ENCODE measurements around the gene MYO9B. TPM values are rescaled to one million over a fixed set of nuclear protein-coding genes. Genes with fewer than 3 reads are reported as not detected.

Gene MYO9B
- total and polyA plus RNA-seq, 11 donors, result 24.2 to 89.4 (median 31.3) TPM

GRCh38 chr19:17256130-17256529 is 180.6 kb downstream of the MYO9B start:
- Histone ChIP-seq H3K9me3 (peaks cover 0 to 12% (median 2%) of the 10 kb centered on the region in 12 donors), H3K4me3 (no peak overlapping the region), H3K4me1 (peaks cover 0 to 7% (median 0%) of the 10 kb centered on the region in 12 donors), H3K36me3 (peaks cover 0 to 64% (median 20%) of the 10 kb centered on the region in 9 donors), H3K27ac (no peak overlapping the region), H3K27me3 (no peaks in the 10 kb centered on the region)
- WGBS, 4 donors, result 83 to 91% (median 88%) methylated on average over 3 of the region's 3 CpGs
- TF ChIP-seq POLR2A (IDR thresholded peaks at IDR 0.05), result no peak
- no peak for TF ChIP-seq CTCF (IDR thresholded peaks at IDR 0.05)
- intact Hi-C loops (cut with DNase I), result no loop called here
- DNase-seq (no peak), ATAC-seq (no peak)

GRCh38 chr19:17259118-17259780 is 183.7 kb downstream of the MYO9B start:
- ATAC-seq (no peak), DNase-seq (no peak)
- Histone ChIP-seq H3K4me1 (peaks cover 0 to 7% (median 0%) of the 10 kb centered on the region in 12 donors), H3K27me3 (no peaks in the 10 kb centered on the region), H3K36me3 (peaks cover 0 to 46% (median 13%) of the 10 kb centered on the region in 9 donors), H3K4me3 (no peak overlapping the region), H3K9me3 (peaks cover 0 to 12% (median 2%) of the 10 kb centered on the region in 12 donors), H3K27ac (no peak overlapping the region)
- intact Hi-C loops (cut with DNase I), result no loop called here
- WGBS, 4 donors, result 92 to 99% (median 95%) methylated on average over 9 of the region's 9 CpGs
- TF ChIP-seq POLR2A (IDR thresholded peaks at IDR 0.05), result no peak
- no peak for TF ChIP-seq CTCF (IDR thresholded peaks at IDR 0.05)

GRCh38 chr19:17259934-17260333 is 184.4 kb downstream of the MYO9B start:
- no peak for ATAC-seq
- WGBS, 4 donors, result 45 to 67% (median 55%) methylated on average over 1 of the region's 1 CpG
- peaks cover 0 to 44% (median 9%) of the 10 kb centered on the region in 9 donors for H3K36me3 ChIP-seq
- H3K9me3 ChIP-seq, result peaks cover 0 to 12% (median 2%) of the 10 kb centered on the region in 12 donors
- no peak overlapping the region for H3K27ac ChIP-seq
- peaks cover 0 to 7% (median 2%) of the 10 kb centered on the region in 12 donors for H3K4me1 ChIP-seq
- intact Hi-C loops (cut with DNase I), result loop anchor here in 3 of 10 donors (2.0 to 10.0 kb wide), 3 partner anchors 23 to 185 kb away; partner anchors contain the start of genes USE1 (in 2 of the 3), HAUS8 (in 1 of the 3) and MYO9B (in 1 of the 3)
- H3K27me3 ChIP-seq, result no peaks in the 10 kb centered on the region
- H3K4me3 ChIP-seq, result no peak overlapping the region
- TF ChIP-seq POLR2A (IDR thresholded peaks at IDR 0.05), result no peak
- TF ChIP-seq CTCF (IDR thresholded peaks at IDR 0.05), result no peak
- no peak for DNase-seq

- intact Hi-C loops (cut with DNase I), result loop anchor here in 3 of 10 donors (2.0 to 10.0 kb wide), 3 partner anchors 22 to 186 kb away; partner anchors contain the start of genes USE1 (in 2 of the 3), HAUS8 (in 1 of the 3) and MYO9B (in 1 of the 3)
- TF ChIP-seq POLR2A (IDR thresholded peaks at IDR 0.05) (no peak), CTCF (IDR thresholded peaks at IDR 0.05) (peak; percentile 78 to 92 (median 88))
- peak; percentile 73 to 90 (median 83) for DNase-seq
- Histone ChIP-seq H3K36me3 (peaks cover 0 to 36% (median 5%) of the 10 kb centered on the region in 9 donors), H3K27ac (no peak overlapping the region), H3K4me3 (peak overlapping the region in 2 of 12 donors; percentile 9 to 17), H3K4me1 (peaks cover 0 to 9% (median 5%) of the 10 kb centered on the region in 12 donors), H3K27me3 (no peaks in the 10 kb centered on the region), H3K9me3 (peaks cover 0 to 12% (median 2%) of the 10 kb centered on the region in 12 donors)
- 20 to 24% (median 22%) methylated on average over 15 of the region's 15 CpGs for WGBS, 4 donors
- ATAC-seq, result peak; percentile 65 to 87 (median 84)
Observed at GRCh38 chr19:17260842-17261325, 185.3 kb downstream of the MYO9B start.

All from heart left ventricle (tissue), 16 donors.